Measurements from ENCODE around the gene PTPRN2.
"Not testable (repeated sequence)": the region's sequence is repeated elsewhere in the genome, so short reads cannot be mapped to it uniquely, and the experiment has no call there.

The PTPRN2 gene

GRCh38 chr7:157751406-157751805, 836.2 kb downstream of the PTPRN2 start:
- DNase-seq (ENCODE audit: low read depth), result no peak

DNA sequence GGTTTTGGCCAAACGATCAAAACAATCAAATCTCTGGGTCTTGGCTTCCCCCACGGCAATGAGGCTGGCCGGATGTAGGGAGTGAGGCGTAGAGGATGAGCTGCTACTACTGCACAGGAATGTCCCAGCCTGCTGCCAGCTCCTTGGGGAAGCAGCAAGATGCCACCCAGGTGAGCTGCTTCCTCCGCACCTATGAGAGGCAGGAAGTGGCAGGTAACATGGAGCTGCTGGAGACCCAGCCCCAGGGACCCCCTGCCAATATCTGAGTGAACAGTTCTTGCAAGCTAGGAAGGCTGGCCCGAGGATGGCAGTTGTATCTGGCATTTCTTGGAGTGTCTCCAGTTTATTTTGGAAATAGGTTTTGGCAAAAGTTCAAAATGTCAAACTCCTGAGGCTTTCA, 837.3 kb downstream of the PTPRN2 start:
- DNase-seq (ENCODE audit: low read depth), result no peak

GRCh38 chr7:157745721-157746709, 841.6 kb downstream of the PTPRN2 start:
- no peak for DNase-seq (ENCODE audit: low read depth)

- no peak for DNase-seq (ENCODE audit: low read depth)
Measured at GRCh38 chr7:157744786-157745601, 842.6 kb downstream of the PTPRN2 start.

GRCh38 chr7:157743781-157744525, 843.7 kb downstream of the PTPRN2 start:
- DNase-seq (ENCODE audit: low read depth), result no peak

- no peak for DNase-seq (ENCODE audit: low read depth)
Measured at GRCh38 chr7:157740251-157740798, 847.3 kb downstream of the PTPRN2 start.

- no peak for DNase-seq (ENCODE audit: low read depth)
Measured at GRCh38 chr7:157739650-157740049, 848.0 kb downstream of the PTPRN2 start.

DNA sequence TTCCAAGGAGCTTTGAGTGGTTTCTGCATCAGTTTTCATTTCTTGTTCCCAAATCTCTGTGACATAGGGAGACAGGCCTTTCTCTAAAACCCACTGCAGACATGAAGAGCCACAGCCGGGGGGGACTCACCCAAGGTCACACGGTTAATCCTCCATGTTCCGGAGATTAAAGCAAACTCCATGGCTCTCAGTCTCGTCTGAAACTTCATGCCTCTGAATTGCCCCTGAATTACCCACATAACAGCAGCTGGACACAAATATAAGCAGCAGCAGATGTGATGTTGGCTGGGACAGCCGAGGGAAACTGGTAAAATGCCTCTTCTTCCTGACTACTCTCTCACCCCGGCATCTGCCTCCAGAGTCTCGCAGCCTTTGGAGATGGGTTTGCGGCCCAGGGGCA, 848.6 kb downstream of the PTPRN2 start:
- no peak for DNase-seq (ENCODE audit: low read depth)

DNA sequence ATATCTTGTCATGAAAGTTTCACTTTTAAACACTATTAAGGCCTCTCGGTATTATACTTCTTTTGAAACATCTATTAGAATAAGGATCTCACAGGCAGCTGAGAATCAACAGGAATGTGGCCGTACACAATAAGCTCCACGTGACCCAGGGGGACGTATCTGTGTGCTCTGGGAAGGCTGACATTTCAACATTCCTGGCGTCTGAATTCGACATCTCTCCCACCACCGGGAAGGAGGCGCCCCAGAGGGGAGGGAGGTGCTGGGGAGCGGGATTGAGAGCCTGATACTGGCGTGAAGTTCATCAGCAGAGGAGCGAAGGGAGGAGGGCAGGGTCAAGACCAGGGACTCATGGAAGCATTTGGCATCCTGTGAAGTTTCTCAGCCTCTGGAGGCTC, 849.6 kb downstream of the PTPRN2 start:
- DNase-seq (ENCODE audit: low read depth), result no peak

DNA sequence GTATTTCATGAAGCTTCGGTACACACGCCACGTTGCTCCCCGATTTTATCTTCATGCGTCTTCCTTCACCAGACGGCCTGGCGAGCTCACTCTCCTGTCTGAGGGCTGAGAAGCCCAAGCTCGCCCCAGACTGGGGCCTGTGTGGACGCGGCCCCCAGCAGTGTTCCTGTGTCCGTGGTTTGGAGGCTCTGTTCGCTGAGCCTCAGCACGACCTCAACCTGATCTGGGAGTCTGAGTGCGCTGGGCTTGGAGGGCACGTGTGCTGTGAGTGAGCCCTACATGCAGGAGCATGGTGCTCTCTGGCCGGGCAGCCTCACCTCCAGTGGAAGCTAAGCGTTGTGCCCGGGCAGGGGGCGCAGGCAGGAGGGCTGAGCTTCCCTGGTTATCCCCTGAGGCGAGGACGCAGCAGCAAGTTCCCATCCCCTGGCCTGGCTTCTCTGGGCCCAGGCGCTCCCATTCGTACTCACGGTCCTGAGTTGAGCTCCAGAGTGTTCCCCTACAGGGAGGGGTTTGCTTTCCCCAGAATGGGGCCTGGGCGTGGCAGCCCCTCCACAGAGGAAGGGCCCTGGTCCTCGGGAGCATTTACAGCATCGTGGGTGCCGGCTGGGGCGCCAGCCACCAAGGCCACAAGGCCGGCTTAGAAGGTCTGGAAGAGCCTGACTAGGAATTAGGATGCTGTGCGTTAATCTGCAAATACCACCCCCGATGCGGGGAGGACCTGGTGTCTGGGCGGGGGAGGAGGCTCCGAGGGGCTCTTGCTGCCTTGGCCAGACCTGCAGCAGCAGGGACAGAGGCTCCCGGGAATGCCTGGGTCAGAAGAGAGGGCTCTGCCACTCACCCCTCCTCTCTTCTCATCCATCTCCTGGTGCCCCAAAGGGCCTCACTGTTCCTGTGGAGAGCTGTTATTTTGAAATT, 850.2 kb downstream of the PTPRN2 start:
- DNase-seq (ENCODE audit: low read depth), result no peak

- DNase-seq (ENCODE audit: low read depth), result no peak
Measured at GRCh38 chr7:157736341-157736740, 851.3 kb downstream of the PTPRN2 start.

DNA sequence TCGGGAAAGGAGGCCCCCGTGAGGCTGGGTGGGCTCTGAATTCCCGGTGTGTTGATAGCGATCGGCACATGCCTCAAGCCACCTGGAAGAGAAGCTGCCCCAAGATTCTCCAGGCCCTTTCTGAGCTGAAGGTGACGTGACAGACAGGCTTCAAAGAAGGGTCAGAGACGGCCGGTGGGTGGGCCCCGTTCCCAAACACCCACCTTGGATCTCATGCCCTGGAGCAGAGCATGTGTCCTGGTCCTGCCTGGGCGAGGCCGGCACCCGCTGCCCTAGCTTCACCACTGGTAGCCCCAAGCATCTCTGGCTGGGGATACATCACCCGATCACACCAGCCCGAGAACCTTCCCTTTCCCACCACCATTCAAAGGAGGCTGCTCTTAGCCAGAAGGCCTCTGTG, 851.8 kb downstream of the PTPRN2 start:
- DNase-seq (ENCODE audit: low read depth), result no peak

DNA sequence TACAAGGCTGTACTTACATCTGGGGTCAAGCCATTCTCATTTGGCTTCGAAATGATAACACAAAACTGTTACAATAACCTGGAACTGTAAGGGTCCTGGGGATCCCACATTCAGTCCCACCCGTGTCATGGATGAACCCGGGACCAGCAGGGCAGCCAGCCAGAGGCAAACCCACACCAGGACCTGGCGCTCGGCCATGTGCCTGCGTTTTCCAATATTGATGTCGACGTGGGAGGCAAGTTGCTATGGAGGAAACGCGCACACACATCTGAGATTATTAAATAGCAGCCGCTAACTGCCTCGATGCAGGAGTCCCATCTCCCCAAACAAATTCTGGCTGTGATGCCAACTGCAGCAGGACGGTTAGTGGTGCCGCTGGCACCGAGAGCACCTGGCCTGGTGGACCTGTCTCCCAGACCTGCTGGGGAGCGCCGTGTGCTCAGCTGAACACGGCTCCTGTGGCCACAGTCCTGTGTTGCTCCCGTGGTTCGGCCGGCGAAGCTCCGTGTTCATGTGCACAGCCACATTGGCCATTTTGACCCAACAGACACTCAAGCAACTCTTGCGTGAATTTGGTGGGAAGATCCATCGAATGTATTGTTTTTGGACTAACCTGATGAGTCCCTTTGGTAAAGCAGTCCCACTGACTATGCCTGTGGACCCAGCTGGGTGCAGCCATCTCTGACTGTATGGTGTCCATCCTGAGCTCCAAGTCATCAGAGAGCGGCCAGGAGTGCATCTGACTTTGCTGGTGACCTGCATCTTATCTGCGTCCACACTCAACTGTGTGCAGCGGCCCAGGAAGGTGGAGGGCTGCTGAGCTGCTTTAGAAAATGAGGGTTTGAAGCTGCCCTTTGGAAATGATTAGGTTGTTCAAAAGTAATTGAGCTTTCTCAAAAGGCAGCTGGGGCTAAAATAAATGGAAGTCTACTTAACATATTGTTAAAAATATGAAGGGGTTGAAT, 852.7 kb downstream of the PTPRN2 start:
- no peak for DNase-seq (ENCODE audit: low read depth)

DNA sequence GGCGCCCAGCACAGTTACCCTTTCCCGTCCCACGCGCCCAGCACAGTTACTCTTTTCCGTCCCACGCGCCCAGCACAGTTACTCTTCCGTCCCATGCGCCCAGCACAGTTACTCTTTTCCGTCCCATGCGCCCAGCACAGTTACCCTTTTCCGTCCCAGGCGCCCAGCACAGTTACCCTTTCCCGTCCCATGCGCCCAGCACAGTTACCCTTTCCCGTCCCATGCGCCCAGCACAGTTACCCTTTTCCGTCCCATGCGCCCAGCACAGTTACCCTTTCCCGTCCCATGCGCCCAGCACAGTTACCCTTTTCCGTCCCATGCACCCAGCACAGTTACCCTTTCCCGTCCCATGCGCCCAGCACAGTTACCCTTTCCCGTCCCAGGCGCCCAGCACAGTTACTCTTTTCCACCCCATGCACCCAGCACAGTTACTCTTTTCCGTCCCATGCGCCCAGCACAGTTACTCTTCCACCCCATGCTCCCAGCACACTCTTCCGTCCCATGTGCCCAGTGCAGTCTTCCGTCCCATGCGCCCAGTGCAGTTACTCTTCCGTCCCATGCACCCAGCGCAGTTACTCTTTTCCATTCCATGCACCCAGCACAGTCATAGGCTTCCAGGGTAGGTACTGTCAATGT, 853.7 kb downstream of the PTPRN2 start:
- DNase-seq (ENCODE audit: low read depth), result not testable (repeated sequence)

GRCh38 chr7:157731126-157731525, 856.5 kb downstream of the PTPRN2 start:
- no peak for DNase-seq (ENCODE audit: low read depth)

- DNase-seq (ENCODE audit: low read depth), result no peak
Measured at GRCh38 chr7:157730614-157731013, 857.0 kb downstream of the PTPRN2 start.

DNA sequence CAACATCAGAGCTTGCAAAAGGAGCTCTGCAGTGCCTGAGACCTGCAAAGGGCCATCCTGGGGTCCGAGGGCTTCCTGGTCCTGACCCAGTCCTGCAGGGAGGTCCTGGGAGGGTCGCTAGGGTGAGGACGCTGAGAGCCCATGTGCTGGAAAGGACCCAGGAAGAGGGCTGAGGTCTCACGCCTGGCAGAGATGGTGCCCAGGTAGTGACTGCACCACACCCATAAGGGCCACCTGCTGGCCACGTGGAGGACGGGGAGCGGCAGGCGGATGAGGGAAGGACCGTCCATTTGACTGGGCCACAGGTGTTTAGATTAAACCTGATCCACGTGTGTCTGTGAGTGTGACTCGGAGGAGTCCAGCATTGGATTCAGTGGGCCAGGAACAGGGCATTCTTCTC, 858.1 kb downstream of the PTPRN2 start:
- DNase-seq (ENCODE audit: low read depth), result no peak

GRCh38 chr7:157727964-157728615, 859.5 kb downstream of the PTPRN2 start:
- no peak for DNase-seq (ENCODE audit: low read depth)

- DNase-seq (ENCODE audit: low read depth), result no peak
Measured at GRCh38 chr7:157726764-157727163, 860.9 kb downstream of the PTPRN2 start.
